Esophagus squamous epithelium (tissue), 5 donors: ENCODE results near the gene MMUT. TPM values are rescaled to one million over a fixed set of nuclear protein-coding genes. Genes with fewer than 3 reads are reported as not detected.
"Not testable (repeated sequence)": the region's sequence is repeated elsewhere in the genome, so short reads cannot be mapped to it uniquely, and the experiment has no call there.

Experiments used
- DNase-seq: peaks from one replicate; lab custom pipeline; 2025; lab: John Stamatoyannopoulos, UW
- H3K27ac ChIP-seq, 4 donors: fragments of 200-600 bp; sonication (generic); one replicate each; pipeline ENCODE4 v1.5.1; 2016 to 2019; ENCODE audit warnings: mild to moderate bottlenecking in 1 of 4
- H3K27me3 ChIP-seq, 4 donors: fragments of 200-600 bp; sonication (generic); 1 replicate in 3 of 4; 2 replicates in 1 of 4; pipeline versions ENCODE4 v1.5.1 to v1.6.0; 2017 to 2021; ENCODE audit warnings: antibody characterized with exemption in 1 of 4
- H3K36me3 ChIP-seq, 3 donors: fragments of 200-600 bp; sonication (generic); one replicate each; pipeline ENCODE4 v1.5.1; 2016 to 2019
- H3K4me1 ChIP-seq, 3 donors: fragments of 200-600 bp; sonication (generic); one replicate each; pipeline ENCODE4 v1.5.1; 2017 to 2019
- H3K4me3 ChIP-seq, 4 donors: fragments of 200-600 bp; sonication (generic); 1 replicate in 3 of 4; 2 replicates in 1 of 4; pipeline ENCODE4 v1.5.1; 2016 to 2019; ENCODE audit warnings: mild to moderate bottlenecking in 2 of 4, moderate library complexity in 1 of 4
- H3K9me3 ChIP-seq, 3 donors: fragments of 200-600 bp; sonication (generic); one replicate each; pipeline ENCODE4 v1.5.1; 2016 to 2019
- POLR2A ChIP-seq, 4 donors: fragments of 450-650 bp; IDR thresholded peaks; one replicate each; pipeline ENCODE4 v1.6.1; 2017; ENCODE audit warnings: antibody characterized with exemption in 4 of 4, mild to moderate bottlenecking in 4 of 4, moderate library complexity in 3 of 4
- WGBS, 2 donors: methylation state at CpG; one replicate each; pipeline ENCODE4 v1.1.5; 2018; 5-methylcytosine and 5-hydroxymethylcytosine counted together
- intact Hi-C: fragments of 100-400 bp; cut with DNase I; formaldehyde crosslinking; loops from one replicate; pipeline ENCODE4 v1.15.0; 2022
- total RNA-seq, 4 donors: library from RNA; depleted of rRNA; stranded (reverse); fragments of >200 nt; gene quantifications; one replicate each; pipeline ENCODE4 v1.1.0, GENCODE V29; 2016
- TF ChIP-seq, protein P1 (sequence below), 6 experiments: fragments of 450-650 bp in 4 of 6; fragments of 200-600 bp in 2 of 6; sonication (generic) in 2 of 6; IDR thresholded peaks; one replicate each; pipeline ENCODE4 v1.5.1; 2016 to 2019; ENCODE audit warnings: antibody characterized with exemption in 6 of 6, mild to moderate bottlenecking in 4 of 6, moderate library complexity in 4 of 6
- donor health status: DM: yes; HTN: yes; CAD: no.

MMUT gene
- total RNA-seq, 4 donors from 2014 or later, result 8.5 to 16.8 (median 15.2) TPM

DNA sequence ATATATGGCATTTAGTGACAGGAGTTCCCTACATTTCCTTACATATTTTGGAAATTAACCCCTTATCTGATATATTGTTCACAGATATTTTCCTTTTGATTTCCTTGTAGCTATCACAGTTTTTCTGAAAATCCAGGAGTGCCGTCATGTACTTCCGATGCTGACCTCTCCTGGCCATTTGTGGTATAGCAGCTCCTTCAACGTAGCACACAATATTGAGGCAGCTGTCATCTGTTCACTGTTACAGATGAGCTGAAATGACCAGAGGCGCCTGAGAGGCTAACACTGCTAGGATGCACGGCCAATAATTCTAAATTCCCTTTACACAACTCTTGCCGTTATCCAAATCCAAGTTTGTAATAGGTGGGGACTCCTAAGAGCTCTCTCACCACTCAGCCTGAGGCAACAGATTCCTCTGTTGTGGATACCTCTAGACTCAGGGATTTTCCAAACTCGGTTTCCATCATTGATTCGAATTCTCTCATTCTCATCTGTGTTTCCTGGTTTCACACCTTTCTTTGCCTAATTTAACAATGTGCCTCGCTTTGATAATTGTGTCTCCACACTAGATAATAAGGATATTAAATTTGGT, 53.0 kb downstream of the MMUT start:
- Histone ChIP-seq H3K27me3 (no peaks in the 10 kb centered on the region), H3K27ac (no peak overlapping the region), H3K4me1 (peaks cover 0 to 11% (median 0%) of the 10 kb centered on the region in 3 donors), H3K36me3 (no peaks in the 10 kb centered on the region), H3K4me3 (no peak overlapping the region), H3K9me3 (peaks cover 0 to 2% (median 0%) of the 10 kb centered on the region in 3 donors)
- no peak for DNase-seq
- no peak for TF ChIP-seq POLR2A (IDR thresholded peaks at IDR 0.05)
- TF ChIP-seq, protein P1, sequence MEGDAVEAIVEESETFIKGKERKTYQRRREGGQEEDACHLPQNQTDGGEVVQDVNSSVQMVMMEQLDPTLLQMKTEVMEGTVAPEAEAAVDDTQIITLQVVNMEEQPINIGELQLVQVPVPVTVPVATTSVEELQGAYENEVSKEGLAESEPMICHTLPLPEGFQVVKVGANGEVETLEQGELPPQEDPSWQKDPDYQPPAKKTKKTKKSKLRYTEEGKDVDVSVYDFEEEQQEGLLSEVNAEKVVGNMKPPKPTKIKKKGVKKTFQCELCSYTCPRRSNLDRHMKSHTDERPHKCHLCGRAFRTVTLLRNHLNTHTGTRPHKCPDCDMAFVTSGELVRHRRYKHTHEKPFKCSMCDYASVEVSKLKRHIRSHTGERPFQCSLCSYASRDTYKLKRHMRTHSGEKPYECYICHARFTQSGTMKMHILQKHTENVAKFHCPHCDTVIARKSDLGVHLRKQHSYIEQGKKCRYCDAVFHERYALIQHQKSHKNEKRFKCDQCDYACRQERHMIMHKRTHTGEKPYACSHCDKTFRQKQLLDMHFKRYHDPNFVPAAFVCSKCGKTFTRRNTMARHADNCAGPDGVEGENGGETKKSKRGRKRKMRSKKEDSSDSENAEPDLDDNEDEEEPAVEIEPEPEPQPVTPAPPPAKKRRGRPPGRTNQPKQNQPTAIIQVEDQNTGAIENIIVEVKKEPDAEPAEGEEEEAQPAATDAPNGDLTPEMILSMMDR (IDR thresholded peaks at IDR 0.05), result peak; percentile 43 to 86 (median 77)
- intact Hi-C loops, result no loop called here
- 12 to 14% methylated on average over 9 of the region's 9 CpGs for WGBS, 2 donors

DNA sequence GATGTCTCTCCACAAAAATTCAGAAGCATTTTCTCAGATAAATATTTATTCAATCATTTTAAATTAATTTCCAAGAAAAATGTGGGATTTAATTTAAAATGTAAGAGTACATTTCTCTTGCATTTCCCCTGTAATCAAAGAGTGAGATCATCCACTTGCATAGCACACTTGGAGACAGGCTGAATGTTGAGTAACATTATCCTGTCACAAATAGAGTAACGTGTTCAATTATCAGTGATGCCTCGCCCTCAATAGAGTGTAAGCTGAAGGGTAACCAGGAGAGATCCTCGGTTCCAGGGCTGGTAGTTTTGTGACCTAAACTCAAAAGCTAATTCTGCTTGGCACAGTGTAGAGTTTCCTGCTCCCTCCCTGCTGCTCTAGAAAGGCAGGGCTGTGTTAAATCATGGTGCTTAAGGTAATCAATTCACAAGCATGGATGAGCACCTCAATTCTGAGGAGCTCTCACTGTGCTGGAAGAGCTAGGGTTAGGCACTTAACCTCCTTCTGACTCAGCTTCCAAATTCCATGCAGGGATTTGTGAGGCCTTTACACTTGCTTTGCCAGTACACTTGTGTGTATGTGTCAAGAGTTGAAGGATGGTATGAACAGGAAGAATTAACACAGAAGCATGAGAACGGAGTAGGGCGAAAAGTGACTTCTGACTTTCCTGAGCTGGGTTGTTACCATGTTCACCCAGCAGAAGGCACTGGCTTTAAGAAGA, 56.6 kb downstream of the MMUT start:
- H3K27ac ChIP-seq, result no peak overlapping the region
- intact Hi-C loops, result no loop called here
- H3K36me3 ChIP-seq, result no peaks in the 10 kb centered on the region
- H3K27me3 ChIP-seq, result no peaks in the 10 kb centered on the region
- no peak for TF ChIP-seq POLR2A (IDR thresholded peaks at IDR 0.05)
- TF ChIP-seq, protein P1 (IDR thresholded peaks at IDR 0.05), result no peak
- H3K9me3 ChIP-seq, result no peaks in the 10 kb centered on the region
- H3K4me1 ChIP-seq, result peaks cover 0 to 11% (median 0%) of the 10 kb centered on the region in 3 donors
- no peak for DNase-seq
- 66 to 78% methylated on average over 5 of the region's 5 CpGs for WGBS, 2 donors
- H3K4me3 ChIP-seq, result no peak overlapping the region

DNA sequence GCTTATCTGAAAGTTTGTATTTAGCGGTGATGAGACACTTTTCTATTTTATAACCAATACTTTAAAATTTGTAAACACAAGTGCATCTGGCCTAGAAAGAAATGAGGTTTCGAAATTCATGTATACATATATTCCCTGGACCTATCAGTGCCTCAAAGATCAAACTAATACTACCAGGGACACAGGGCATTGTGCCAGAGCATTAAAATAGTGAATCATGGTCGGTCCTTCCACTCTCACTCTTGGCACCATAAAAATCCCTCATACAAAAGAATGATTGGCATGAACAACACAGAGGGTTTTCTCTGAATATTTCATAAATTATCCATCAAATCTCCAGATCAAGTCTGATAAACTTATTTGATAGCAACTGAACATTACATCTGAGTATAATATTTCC, 62.0 kb downstream of the MMUT start:
- no peaks in the 10 kb centered on the region for H3K36me3 ChIP-seq
- peaks cover 0 to 7% (median 0%) of the 10 kb centered on the region in 4 donors for H3K27me3 ChIP-seq
- no peak overlapping the region for H3K4me3 ChIP-seq
- no peak for DNase-seq
- H3K27ac ChIP-seq, result no peak overlapping the region
- intact Hi-C loops, result no loop called here
- peaks cover 0 to 2% (median 0%) of the 10 kb centered on the region in 3 donors for H3K4me1 ChIP-seq
- 54 to 61% methylated on average over 3 of the region's 3 CpGs for WGBS, 2 donors
- no peak for TF ChIP-seq POLR2A (IDR thresholded peaks at IDR 0.05)
- TF ChIP-seq, protein P1 (IDR thresholded peaks at IDR 0.05), result no peak
- no peaks in the 10 kb centered on the region for H3K9me3 ChIP-seq

DNA sequence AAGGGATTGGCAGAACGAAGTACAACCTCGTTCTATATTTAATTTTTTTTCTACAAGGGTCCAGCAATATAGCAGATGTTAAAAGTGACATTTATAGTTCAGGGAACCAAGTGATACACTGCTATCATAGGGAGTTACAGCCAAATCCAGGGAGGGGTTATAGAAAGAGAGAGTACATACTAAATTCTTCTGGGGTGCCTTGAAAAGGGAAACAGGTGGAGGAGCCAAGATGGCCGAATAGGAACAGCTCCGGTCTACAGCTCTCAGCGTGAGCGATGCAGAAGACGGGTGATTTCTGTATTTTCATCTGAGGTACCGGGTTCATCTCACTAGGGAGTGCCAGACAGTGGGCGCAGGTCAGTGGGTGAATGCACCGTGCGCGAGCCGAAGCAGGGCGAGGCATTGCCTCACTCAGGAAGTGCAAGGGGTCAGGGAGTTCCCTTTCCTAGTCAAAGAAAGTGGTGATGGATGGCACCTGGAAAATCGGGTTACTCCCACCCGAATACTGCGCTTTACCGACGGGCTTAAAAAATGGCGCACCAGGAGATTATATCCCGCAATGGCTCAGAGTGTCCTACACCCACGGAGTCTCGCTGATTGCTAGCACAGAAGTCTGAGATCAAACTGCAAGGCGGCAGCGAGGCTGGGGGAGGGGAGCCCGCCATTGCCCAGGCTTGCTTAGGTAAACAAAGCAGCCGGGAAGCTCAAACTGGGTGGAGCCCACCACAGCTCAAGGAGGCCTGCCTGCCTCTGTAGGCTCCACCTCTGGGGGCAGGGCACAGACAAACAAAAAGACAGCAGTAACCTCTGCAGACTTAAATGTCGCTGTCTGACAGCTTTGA, 76.2 kb downstream of the MMUT start:
- not testable (repeated sequence) for DNase-seq, H3K9me3 ChIP-seq
- WGBS, 2 donors, result 91 to 93% methylated on average over 21 to 25 of the region's 28 CpGs

DNA sequence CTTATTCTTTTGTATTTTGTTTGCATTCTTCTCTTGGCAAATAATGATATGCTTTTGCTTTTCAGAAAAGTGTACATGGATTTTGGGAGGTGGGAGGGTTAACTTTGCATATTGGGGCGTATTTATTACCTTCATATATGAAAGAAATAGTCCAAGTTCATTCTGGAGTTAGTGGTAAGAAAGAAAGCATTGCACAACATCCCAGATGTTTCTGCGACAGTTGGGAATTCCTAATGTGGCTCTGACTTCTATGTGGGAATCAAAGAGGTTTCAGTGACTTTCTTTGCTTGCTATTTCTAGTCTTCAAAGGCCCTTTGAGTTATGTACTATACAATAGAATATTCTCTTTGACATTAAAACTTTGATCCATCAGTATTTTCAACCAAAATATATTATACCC, 78.1 kb downstream of the MMUT start:
- no peaks in the 10 kb centered on the region for H3K9me3 ChIP-seq
- H3K27me3 ChIP-seq, result no peaks in the 10 kb centered on the region
- H3K36me3 ChIP-seq, result no peaks in the 10 kb centered on the region
- no peak for DNase-seq
- TF ChIP-seq, protein P1 (IDR thresholded peaks at IDR 0.05), result no peak
- TF ChIP-seq POLR2A (IDR thresholded peaks at IDR 0.05), result no peak
- intact Hi-C loops, result no loop called here
- H3K4me1 ChIP-seq, result no peaks in the 10 kb centered on the region
- no peak overlapping the region for H3K27ac ChIP-seq
- H3K4me3 ChIP-seq, result no peak overlapping the region
- WGBS, 2 donors, result 31 to 53% methylated on average over 2 of the region's 2 CpGs

More for the DNA sequence above, 76.2 kb downstream of the MMUT start:
- H3K4me1 ChIP-seq, intact Hi-C loops, H3K36me3 ChIP-seq, H3K4me3 ChIP-seq, H3K27ac ChIP-seq, H3K27me3 ChIP-seq: not testable (repeated sequence)

Other genes with a start within 250 kb of the MMUT start
- gene CENPQ, start 117 bp upstream of the MMUT start, total RNA-seq, result 1 to 10 TPM; 4.9 to 6.1 (median 5.2) TPM
- not detected for gene GLYATL3, start 36.7 kb upstream of the MMUT start, total RNA-seq
- 10 to 100 TPM in 3 of 4 donors, 1 to 10 TPM in 1; 10.0 to 22.8 (median 18.3) TPM for gene C6orf141, start 87.4 kb upstream of the MMUT start, total RNA-seq
- gene RHAG, start 173.6 kb upstream of the MMUT start, total RNA-seq, result under 1 TPM in 1 of 4 donors, not detected in 3; 0.19 TPM